Ovary (tissue), 9 donors: ENCODE measurements around the gene PIGC. TPM values are rescaled to one million over a fixed set of nuclear protein-coding genes. Genes with fewer than 3 reads are reported as not detected.

ENCODE experiments used
- DNase-seq, 5 donors: peaks; one replicate each; pipeline ENCODE4 v3.0.0-alpha.2; 2019 to 2020
- H3K27ac ChIP-seq, 2 donors: fragments of 200-600 bp; one replicate each; pipeline versions ENCODE4 v1.5.1 to v1.8.0; 2019 to 2022
- H3K27me3 ChIP-seq: fragments of 200-600 bp; one replicate; pipeline ENCODE4 v1.8.0; 2022
- H3K36me3 ChIP-seq: fragments of 200-600 bp; sonication (generic); one replicate; pipeline ENCODE4 v1.5.1; 2019
- H3K4me1 ChIP-seq: one replicate; pipeline ENCODE4 v1.8.1; 2013; ENCODE audit warnings: mild to moderate bottlenecking, moderate library complexity; ENCODE audit not compliant: insufficient read depth
- H3K4me3 ChIP-seq: fragments of 200-600 bp; sonication (generic); one replicate; pipeline ENCODE4 v1.5.1; 2017
- H3K9me3 ChIP-seq, 2 donors: fragments of 200-600 bp in 1 of 2; sonication (generic) in 1 of 2; one replicate each; pipeline versions ENCODE4 v1.5.1 to v1.8.1; 2013 to 2019; ENCODE audit warnings: mild to moderate bottlenecking in 1 of 2, moderate library complexity in 1 of 2
- CTCF ChIP-seq, 3 donors: fragments of 450-650 bp in 2 of 3; fragments of 200-600 bp in 1 of 3; IDR thresholded peaks; one replicate each; pipeline versions ENCODE4 v1.5.1 to v1.8.0; 2016 to 2022; ENCODE audit warnings: antibody characterized with exemption in 3 of 3, mild to moderate bottlenecking in 1 of 3
- EP300 ChIP-seq: sonication (generic); formaldehyde crosslinking; IDR thresholded peaks from one replicate; pipeline ENCODE4 v1.6.1; 2017; ENCODE audit warnings: antibody characterized with exemption
- POLR2A ChIP-seq: fragments of 450-650 bp; IDR thresholded peaks from one replicate; pipeline ENCODE4 v1.6.1; 2017; ENCODE audit warnings: antibody characterized with exemption, mild to moderate bottlenecking, moderate library complexity
- WGBS, 3 donors: extraction: QIAGEN DNeasy Blood & Tissue Kit in 1 of 3; methylation state at CpG; one replicate each; pipeline versions ENCODE4 v1.1.5 to v1.1.7; 2013 to 2017; 5-methylcytosine and 5-hydroxymethylcytosine counted together
- intact Hi-C, 4 donors: fragments of 100-400 bp; cut with DNase I; formaldehyde crosslinking; loops; one replicate each; pipeline versions ENCODE4 v1.11.0 to v1.15.1; 2022 to 2023
- polyA plus RNA-seq, 2 donors: library from polyadenylated mRNA; stranded (reverse); fragments of 200-250 nt in 1 of 2; fragments of 350-450 nt in 1 of 2; fragmentation: Illumina TruSeq in 1 of 2; extraction: RNeasy Lipid Tissue Mini Kit (QIAGEN cat#74804) in 1 of 2; gene quantifications; one replicate each; pipeline ENCODE4 v1.2.3, GENCODE V29; 2013 to 2014
- total RNA-seq, 7 donors: library from RNA; depleted of rRNA in 2 of 7; stranded (reverse); fragments of >200 nt in 2 of 7; fragmentation: NEBNext Ultra II Directional in 3 of 7; extraction: Animal tissue kit (Norgen Biotek cat#: 25700) in 3 of 7; gene quantifications; one replicate each; pipeline versions ENCODE4 v1.1.0 to v1.2.4, GENCODE V29; 2016 to 2023
- donor health status: DM: no; HTN: no; CAD: no; lungs with moderate emphysema.
- donor health status: DM: no; HTN: no; CAD: no.
- donor health status: Bipolar disorder and iron deficiency.
- donor health status: DM: yes; HTN: yes; CAD: no.
- donor health status: DM: no; HTN: no; CAD: no.
- donor health status: DM: yes; HTN: yes; CAD: no.

PIGC gene
- total and polyA plus RNA-seq, 9 donors, result 21.1 to 49.3 (median 25.1) TPM

DNA sequence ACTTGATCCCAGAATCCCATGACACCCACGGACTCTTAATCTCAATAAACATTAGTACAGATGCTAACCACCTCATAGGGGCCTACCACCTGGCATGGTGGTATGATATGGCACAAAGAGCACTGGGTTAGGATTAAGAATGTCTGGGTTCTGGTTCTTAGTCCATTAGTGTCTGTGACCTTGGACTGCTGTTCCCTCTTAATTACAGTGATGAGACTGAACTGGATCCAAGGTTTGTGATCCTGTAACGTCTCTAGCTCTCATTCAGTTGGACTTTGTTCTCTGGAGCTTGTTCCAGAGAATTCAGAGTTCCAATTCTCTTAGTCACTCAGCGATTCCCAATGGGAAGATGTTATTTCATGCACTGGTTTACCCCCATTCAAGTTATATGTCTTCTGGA is 23.6 kb upstream of the PIGC start:
- H3K27ac ChIP-seq, result no peak overlapping the region
- intact Hi-C loops, result no loop called here
- TF ChIP-seq POLR2A (no peak), CTCF (IDR thresholded peaks at IDR 0.05) (no peak), EP300 (no peak)
- H3K36me3 ChIP-seq, result no peaks in the 10 kb centered on the region
- no peaks in the 10 kb centered on the region for H3K9me3 ChIP-seq
- WGBS, 3 donors, result 50 to 55% (median 54%) methylated on average over 3 of the region's 3 CpGs
- H3K4me3 ChIP-seq, result no peak overlapping the region
- no peak for DNase-seq
- no peaks in the 10 kb centered on the region for H3K4me1 ChIP-seq
- no peaks in the 10 kb centered on the region for H3K27me3 ChIP-seq

DNA sequence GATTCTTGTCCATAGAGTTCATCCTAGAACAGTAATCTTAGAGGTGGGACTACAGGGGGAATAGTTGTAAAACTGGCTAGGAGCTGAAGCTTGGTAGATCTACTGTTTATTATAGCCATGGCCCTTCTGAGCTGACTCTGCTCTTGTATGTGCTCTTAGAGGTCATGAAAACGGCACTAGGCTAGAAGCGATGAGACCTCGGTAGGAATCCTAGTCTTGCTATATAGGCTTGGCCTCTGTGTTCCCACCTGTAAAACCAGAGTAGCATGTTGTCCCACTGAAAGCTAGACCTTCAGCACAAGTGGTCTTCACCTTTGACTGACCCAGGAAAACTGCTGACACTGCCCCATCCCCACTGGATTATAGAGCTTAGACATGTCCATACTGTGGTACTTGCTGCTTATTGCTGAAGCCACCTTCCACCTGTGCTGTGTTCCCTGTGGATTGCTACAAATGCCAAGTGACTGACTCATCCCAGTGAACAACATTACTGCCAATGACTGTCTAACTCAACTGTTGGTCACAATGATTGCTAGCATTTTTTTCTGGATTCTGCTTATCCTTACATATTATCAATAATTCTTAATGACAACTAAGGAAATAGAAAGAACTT is 23.0 kb upstream of the PIGC start:
- intact Hi-C loops, result no loop called here
- no peaks in the 10 kb centered on the region for H3K27me3 ChIP-seq
- DNase-seq, result no peak
- no peak overlapping the region for H3K27ac ChIP-seq
- no peak overlapping the region for H3K4me3 ChIP-seq
- H3K9me3 ChIP-seq, result no peaks in the 10 kb centered on the region
- no peaks in the 10 kb centered on the region for H3K4me1 ChIP-seq
- no peaks in the 10 kb centered on the region for H3K36me3 ChIP-seq
- TF ChIP-seq POLR2A, result no peak
- no peak for TF ChIP-seq CTCF (IDR thresholded peaks at IDR 0.05)
- TF ChIP-seq EP300, result no peak
- 91 to 95% (median 94%) methylated on average over 3 of the region's 3 CpGs for WGBS, 3 donors

DNA sequence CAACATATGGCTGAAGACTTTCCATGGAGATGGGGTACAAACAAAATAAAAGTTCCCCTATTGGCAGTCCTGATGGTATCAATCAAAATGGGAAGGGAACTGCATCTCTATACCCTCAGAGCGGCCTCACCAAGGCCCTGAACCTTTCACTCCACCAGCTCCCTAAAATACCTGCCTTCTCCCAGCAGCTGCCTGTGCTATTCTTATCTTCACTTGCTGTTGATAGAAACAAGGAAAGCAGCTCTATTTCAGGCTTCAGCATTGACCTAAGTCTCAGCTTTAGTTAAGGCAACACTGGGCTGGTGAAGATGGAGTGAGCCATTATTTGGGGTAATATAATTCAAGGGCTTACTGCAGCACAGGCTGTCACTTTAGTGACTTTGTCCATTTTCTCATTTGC is 21.7 kb upstream of the PIGC start:
- no peak for DNase-seq
- H3K27me3 ChIP-seq, result no peaks in the 10 kb centered on the region
- no peak overlapping the region for H3K27ac ChIP-seq
- H3K36me3 ChIP-seq, result no peaks in the 10 kb centered on the region
- no peaks in the 10 kb centered on the region for H3K9me3 ChIP-seq
- WGBS, 3 donors, result 64 to 89% (median 74%) methylated on average over 1 of the region's 1 CpG
- intact Hi-C loops, result no loop called here
- TF ChIP-seq POLR2A, result no peak
- no peak for TF ChIP-seq EP300
- no peak for TF ChIP-seq CTCF (IDR thresholded peaks at IDR 0.05)
- H3K4me3 ChIP-seq, result no peak overlapping the region
- H3K4me1 ChIP-seq, result peaks cover 1% of the 10 kb centered on the region

DNA sequence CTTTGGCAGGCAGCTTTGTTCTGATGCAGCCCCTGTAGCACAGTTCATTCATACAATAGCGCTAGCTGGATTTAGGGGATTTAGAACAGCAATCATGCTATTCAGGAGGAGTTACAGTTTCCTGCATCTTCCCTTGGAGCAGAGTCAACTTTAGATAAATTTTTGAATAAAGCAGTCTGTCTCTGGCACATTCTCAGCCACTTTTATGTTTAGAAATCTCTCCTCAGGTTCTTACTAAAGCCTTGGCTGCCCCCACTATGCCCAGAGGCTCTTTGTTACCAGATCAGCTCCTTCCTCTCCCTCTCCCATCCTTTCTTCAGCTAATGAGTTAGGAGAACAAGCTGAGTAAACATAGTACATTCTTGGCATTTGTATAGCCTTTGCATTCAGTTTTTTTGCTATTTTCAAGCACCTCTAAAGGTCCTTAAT is 17.0 kb upstream of the PIGC start:
- H3K9me3 ChIP-seq, result no peaks in the 10 kb centered on the region
- H3K4me3 ChIP-seq, result no peak overlapping the region
- no peak for DNase-seq
- no peaks in the 10 kb centered on the region for H3K36me3 ChIP-seq
- peaks cover 1% of the 10 kb centered on the region for H3K4me1 ChIP-seq
- intact Hi-C loops, result no loop called here
- WGBS, 3 donors, result 10 to 24% (median 17%) methylated on average over 1 of the region's 1 CpG
- no peaks in the 10 kb centered on the region for H3K27me3 ChIP-seq
- no peak overlapping the region for H3K27ac ChIP-seq
- no peak for TF ChIP-seq CTCF (IDR thresholded peaks at IDR 0.05)
- TF ChIP-seq EP300, result no peak
- TF ChIP-seq POLR2A, result no peak
